ENCODE data around the gene LAMA4.

LAMA4 gene

DNA sequence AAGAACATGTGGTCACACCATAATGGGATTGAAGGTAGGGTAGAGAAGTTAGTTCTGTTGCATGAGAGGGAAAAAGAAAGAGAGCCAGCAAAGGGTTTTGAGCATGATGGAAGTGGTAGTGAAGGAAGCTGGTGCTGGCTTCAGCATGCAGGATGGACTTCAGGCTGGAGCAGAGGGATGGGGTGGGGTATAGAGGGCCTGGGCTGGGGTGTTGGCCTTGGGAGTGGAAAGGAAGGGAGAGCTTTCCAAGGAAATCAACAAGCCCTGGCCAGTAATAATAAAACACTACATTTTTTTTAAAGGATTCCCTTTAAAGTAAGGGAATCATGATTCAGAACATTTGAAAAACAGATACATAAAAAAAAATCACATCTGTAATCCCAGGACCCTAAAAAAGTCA is 61.2 kb downstream of the LAMA4 start:
- H3K36me3 ChIP-seq (ENCODE audit: control insufficient read depth, insufficient read depth, low read length): no peaks in the 10 kb centered on the region
- no peaks in the 10 kb centered on the region for H3K4me1 ChIP-seq (ENCODE audit: control insufficient read depth, insufficient read depth, low read length)
- H3K4me3 ChIP-seq (ENCODE audit: insufficient read depth, low read depth, low read length): no peak overlapping the region
- no peak overlapping the region for H3K27ac ChIP-seq (ENCODE audit: insufficient read depth, low read depth, low read length, poor library complexity, severe bottlenecking)
- H3K9me3 ChIP-seq (ENCODE audit: control insufficient read depth, low read length): no peaks in the 10 kb centered on the region
- H3K27me3 ChIP-seq (ENCODE audit: control insufficient read depth, insufficient read depth, low read length, poor library complexity, severe bottlenecking): no peaks in the 10 kb centered on the region

- no peaks in the 10 kb centered on the region for H3K36me3 ChIP-seq (ENCODE audit: control insufficient read depth, insufficient read depth, low read length)
- H3K27ac ChIP-seq (ENCODE audit: insufficient read depth, low read depth, low read length, poor library complexity, severe bottlenecking): no peak overlapping the region
- H3K9me3 ChIP-seq (ENCODE audit: control insufficient read depth, low read length): no peaks in the 10 kb centered on the region
- 97% methylated on average over 7 of the region's 7 CpGs for WGBS, 2 experiments
- no peaks in the 10 kb centered on the region for H3K4me1 ChIP-seq (ENCODE audit: control insufficient read depth, insufficient read depth, low read length)
- H3K27me3 ChIP-seq (ENCODE audit: control insufficient read depth, insufficient read depth, low read length, poor library complexity, severe bottlenecking): no peaks in the 10 kb centered on the region
- no peak overlapping the region for H3K4me3 ChIP-seq (ENCODE audit: insufficient read depth, low read depth, low read length)
These were observed 62.8 kb downstream of the LAMA4 start for GRCh38 chr6:112191509-112192020.

DNA sequence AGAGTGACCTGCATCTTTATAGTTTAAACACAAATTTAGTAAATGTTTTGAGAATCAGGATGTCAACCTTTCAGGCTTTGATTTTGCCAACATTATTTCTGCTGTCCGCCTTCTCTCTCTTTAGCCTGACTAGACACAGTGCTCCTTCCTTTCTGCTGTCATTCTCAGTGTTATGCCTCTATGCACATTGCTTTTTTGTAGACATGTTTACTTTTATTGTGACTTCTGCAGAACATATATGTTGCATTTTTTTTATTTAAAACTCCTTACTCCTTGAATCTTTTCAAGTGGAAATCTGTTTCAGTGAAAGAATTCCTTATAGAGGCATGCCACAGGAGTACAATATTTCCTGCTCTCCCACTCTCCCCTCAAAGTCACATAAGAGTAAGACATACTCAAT is 64.2 kb downstream of the LAMA4 start:
- Histone ChIP-seq H3K9me3 (ENCODE audit: control insufficient read depth, low read length) (no peaks in the 10 kb centered on the region), H3K4me3 (ENCODE audit: insufficient read depth, low read depth, low read length) (no peak overlapping the region), H3K36me3 (ENCODE audit: control insufficient read depth, insufficient read depth, low read length) (no peaks in the 10 kb centered on the region), H3K4me1 (ENCODE audit: control insufficient read depth, insufficient read depth, low read length) (no peaks in the 10 kb centered on the region), H3K27me3 (ENCODE audit: control insufficient read depth, insufficient read depth, low read length, poor library complexity, severe bottlenecking) (no peaks in the 10 kb centered on the region), H3K27ac (ENCODE audit: insufficient read depth, low read depth, low read length, poor library complexity, severe bottlenecking) (no peak overlapping the region)
- 96 to 100% methylated on average over 1 of the region's 1 CpG for WGBS, 2 experiments

- WGBS, 2 experiments: 91 to 94% methylated on average over 5 of the region's 5 CpGs
- Histone ChIP-seq H3K9me3 (ENCODE audit: control insufficient read depth, low read length) (no peaks in the 10 kb centered on the region), H3K27ac (ENCODE audit: insufficient read depth, low read depth, low read length, poor library complexity, severe bottlenecking) (no peak overlapping the region), H3K36me3 (ENCODE audit: control insufficient read depth, insufficient read depth, low read length) (no peaks in the 10 kb centered on the region), H3K4me1 (ENCODE audit: control insufficient read depth, insufficient read depth, low read length) (no peaks in the 10 kb centered on the region), H3K4me3 (ENCODE audit: insufficient read depth, low read depth, low read length) (no peak overlapping the region), H3K27me3 (ENCODE audit: control insufficient read depth, insufficient read depth, low read length, poor library complexity, severe bottlenecking) (no peaks in the 10 kb centered on the region)
These were observed 64.9 kb downstream of the LAMA4 start for GRCh38 chr6:112189494-112189893.

DNA sequence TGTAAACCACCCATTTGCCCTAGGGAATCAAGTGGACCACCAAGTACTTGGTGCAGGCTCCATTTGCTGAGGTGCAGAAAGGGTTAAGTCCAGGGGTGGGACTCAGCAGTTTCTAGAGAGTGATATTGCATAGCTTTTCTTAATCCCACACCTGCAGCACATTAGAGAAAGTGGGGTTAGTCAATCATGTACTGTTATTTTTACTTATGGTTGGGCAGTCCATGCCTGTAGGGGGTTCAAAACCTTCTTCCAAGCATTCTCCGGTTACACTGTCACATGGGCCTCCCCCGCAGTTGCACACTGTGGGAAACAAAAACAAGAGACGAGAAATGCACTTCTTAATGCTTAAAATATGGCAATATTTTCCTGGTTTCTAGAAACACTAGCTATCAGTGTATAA is 65.5 kb downstream of the LAMA4 start:
- WGBS, 2 experiments: 91 to 93% methylated on average over 3 of the region's 3 CpGs
- Histone ChIP-seq H3K27ac (ENCODE audit: insufficient read depth, low read depth, low read length, poor library complexity, severe bottlenecking) (no peak overlapping the region), H3K9me3 (ENCODE audit: control insufficient read depth, low read length) (no peaks in the 10 kb centered on the region), H3K36me3 (ENCODE audit: control insufficient read depth, insufficient read depth, low read length) (no peaks in the 10 kb centered on the region), H3K4me1 (ENCODE audit: control insufficient read depth, insufficient read depth, low read length) (no peaks in the 10 kb centered on the region), H3K4me3 (ENCODE audit: insufficient read depth, low read depth, low read length) (no peak overlapping the region), H3K27me3 (ENCODE audit: control insufficient read depth, insufficient read depth, low read length, poor library complexity, severe bottlenecking) (no peaks in the 10 kb centered on the region)

DNA sequence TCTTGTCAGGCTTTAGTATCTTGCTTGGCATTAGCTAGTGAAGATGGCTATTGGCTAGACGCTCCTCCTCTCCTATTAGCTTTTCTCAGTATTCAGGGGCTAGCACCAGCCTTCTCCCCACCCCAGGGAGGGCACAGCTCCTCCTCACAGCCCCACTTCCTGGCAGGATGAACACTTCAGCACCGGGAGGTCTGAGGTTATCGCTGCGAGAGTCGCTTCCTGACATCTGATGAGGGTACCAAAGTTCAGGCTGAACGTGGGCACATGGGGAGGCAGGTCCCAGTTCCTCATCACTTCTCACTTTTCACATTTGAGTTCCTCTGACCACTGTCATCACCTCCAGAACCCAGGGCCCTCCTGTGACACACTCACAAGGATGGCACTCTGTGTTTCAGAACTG is 66.6 kb downstream of the LAMA4 start:
- no peaks in the 10 kb centered on the region for H3K36me3 ChIP-seq (ENCODE audit: control insufficient read depth, insufficient read depth, low read length)
- no peaks in the 10 kb centered on the region for H3K4me1 ChIP-seq (ENCODE audit: control insufficient read depth, insufficient read depth, low read length)
- no peak overlapping the region for H3K4me3 ChIP-seq (ENCODE audit: insufficient read depth, low read depth, low read length)
- H3K27me3 ChIP-seq (ENCODE audit: control insufficient read depth, insufficient read depth, low read length, poor library complexity, severe bottlenecking): no peaks in the 10 kb centered on the region
- WGBS, 2 experiments: 89 to 92% methylated on average over 6 of the region's 6 CpGs
- no peaks in the 10 kb centered on the region for H3K9me3 ChIP-seq (ENCODE audit: control insufficient read depth, low read length)
- H3K27ac ChIP-seq (ENCODE audit: insufficient read depth, low read depth, low read length, poor library complexity, severe bottlenecking): no peak overlapping the region

DNA sequence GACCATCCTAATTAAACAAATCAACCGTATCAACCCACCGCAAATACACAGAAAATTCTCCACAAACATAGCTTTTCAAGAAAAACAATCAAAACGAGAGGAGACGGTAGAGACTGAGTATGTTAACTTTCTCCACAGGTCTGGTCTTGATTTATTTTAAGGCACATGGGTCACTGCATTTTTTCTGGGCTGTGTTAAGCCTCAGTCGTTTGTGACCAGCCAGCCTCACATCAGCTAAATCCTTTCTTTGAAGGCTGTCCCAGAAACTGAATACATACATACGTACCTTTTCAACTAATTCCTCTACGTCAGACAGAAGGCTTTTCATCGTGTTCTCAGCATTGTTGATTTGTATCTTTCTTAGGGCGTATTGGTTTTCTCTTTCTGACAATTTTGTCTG is 69.4 kb downstream of the LAMA4 start:
- H3K36me3 ChIP-seq (ENCODE audit: control insufficient read depth, insufficient read depth, low read length): no peaks in the 10 kb centered on the region
- 90 to 92% methylated on average over 9 of the region's 9 CpGs for WGBS, 2 experiments
- H3K4me1 ChIP-seq (ENCODE audit: control insufficient read depth, insufficient read depth, low read length): no peaks in the 10 kb centered on the region
- no peak overlapping the region for H3K27ac ChIP-seq (ENCODE audit: insufficient read depth, low read depth, low read length, poor library complexity, severe bottlenecking)
- no peaks in the 10 kb centered on the region for H3K9me3 ChIP-seq (ENCODE audit: control insufficient read depth, low read length)
- no peak overlapping the region for H3K4me3 ChIP-seq (ENCODE audit: insufficient read depth, low read depth, low read length)
- no peaks in the 10 kb centered on the region for H3K27me3 ChIP-seq (ENCODE audit: control insufficient read depth, insufficient read depth, low read length, poor library complexity, severe bottlenecking)

GRCh38 chr6:112183271-112183671 is 71.1 kb downstream of the LAMA4 start:
- 97 to 100% methylated on average over 3 of the region's 3 CpGs for WGBS, 2 experiments
- H3K27ac ChIP-seq (ENCODE audit: insufficient read depth, low read depth, low read length, poor library complexity, severe bottlenecking): no peak overlapping the region
- H3K36me3 ChIP-seq (ENCODE audit: control insufficient read depth, insufficient read depth, low read length): no peaks in the 10 kb centered on the region
- no peaks in the 10 kb centered on the region for H3K27me3 ChIP-seq (ENCODE audit: control insufficient read depth, insufficient read depth, low read length, poor library complexity, severe bottlenecking)
- no peaks in the 10 kb centered on the region for H3K9me3 ChIP-seq (ENCODE audit: control insufficient read depth, low read length)
- H3K4me1 ChIP-seq (ENCODE audit: control insufficient read depth, insufficient read depth, low read length): no peaks in the 10 kb centered on the region
- H3K4me3 ChIP-seq (ENCODE audit: insufficient read depth, low read depth, low read length): no peak overlapping the region

DNA sequence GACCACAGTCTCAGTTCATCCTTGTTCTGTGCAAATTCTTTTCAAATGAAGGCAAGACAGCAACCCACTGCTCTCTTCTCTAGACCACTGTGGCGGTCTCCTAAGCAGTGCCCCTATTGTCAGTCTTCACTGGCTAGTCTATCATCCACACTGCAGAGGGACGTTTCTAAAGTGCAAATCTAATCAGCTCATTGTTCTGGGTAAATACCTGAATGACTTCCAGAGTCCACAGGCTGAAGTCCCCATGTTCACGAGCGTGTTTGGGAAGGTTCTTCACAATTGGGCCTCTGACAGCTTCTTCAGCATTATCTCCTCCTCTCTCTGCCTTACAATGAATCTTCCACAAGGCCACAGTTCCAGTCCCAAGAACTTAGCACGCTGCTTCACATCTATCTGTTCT is 73.2 kb downstream of the LAMA4 start:
- Histone ChIP-seq H3K27me3 (ENCODE audit: control insufficient read depth, insufficient read depth, low read length, poor library complexity, severe bottlenecking) (no peaks in the 10 kb centered on the region), H3K36me3 (ENCODE audit: control insufficient read depth, insufficient read depth, low read length) (no peaks in the 10 kb centered on the region), H3K9me3 (ENCODE audit: control insufficient read depth, low read length) (no peaks in the 10 kb centered on the region), H3K4me1 (ENCODE audit: control insufficient read depth, insufficient read depth, low read length) (no peaks in the 10 kb centered on the region), H3K4me3 (ENCODE audit: insufficient read depth, low read depth, low read length) (no peak overlapping the region), H3K27ac (ENCODE audit: insufficient read depth, low read depth, low read length, poor library complexity, severe bottlenecking) (no peak overlapping the region)
- WGBS, 2 experiments: 88 to 90% methylated on average over 5 of the region's 5 CpGs

- no peaks in the 10 kb centered on the region for H3K36me3 ChIP-seq (ENCODE audit: control insufficient read depth, insufficient read depth, low read length)
- H3K27ac ChIP-seq (ENCODE audit: insufficient read depth, low read depth, low read length, poor library complexity, severe bottlenecking): no peak overlapping the region
- no peaks in the 10 kb centered on the region for H3K9me3 ChIP-seq (ENCODE audit: control insufficient read depth, low read length)
- H3K4me3 ChIP-seq (ENCODE audit: insufficient read depth, low read depth, low read length): no peak overlapping the region
- no peaks in the 10 kb centered on the region for H3K4me1 ChIP-seq (ENCODE audit: control insufficient read depth, insufficient read depth, low read length)
- WGBS, 2 experiments: 57 to 84% methylated on average over 4 to 6 of the region's 6 CpGs
- H3K27me3 ChIP-seq (ENCODE audit: control insufficient read depth, insufficient read depth, low read length, poor library complexity, severe bottlenecking): no peaks in the 10 kb centered on the region
These were observed 74.1 kb downstream of the LAMA4 start for GRCh38 chr6:112180095-112180820.

Measured in ectodermal cell (in vitro differentiated cells).